Ammon's horn (tissue), 1 donor: ENCODE measurements around the gene RNF187.

Source experiments
- DNase-seq: peaks from one replicate; pipeline ENCODE4 v3.0.0-alpha.2; 2016; ENCODE audit warnings: low spot score

Gene RNF187

DNA sequence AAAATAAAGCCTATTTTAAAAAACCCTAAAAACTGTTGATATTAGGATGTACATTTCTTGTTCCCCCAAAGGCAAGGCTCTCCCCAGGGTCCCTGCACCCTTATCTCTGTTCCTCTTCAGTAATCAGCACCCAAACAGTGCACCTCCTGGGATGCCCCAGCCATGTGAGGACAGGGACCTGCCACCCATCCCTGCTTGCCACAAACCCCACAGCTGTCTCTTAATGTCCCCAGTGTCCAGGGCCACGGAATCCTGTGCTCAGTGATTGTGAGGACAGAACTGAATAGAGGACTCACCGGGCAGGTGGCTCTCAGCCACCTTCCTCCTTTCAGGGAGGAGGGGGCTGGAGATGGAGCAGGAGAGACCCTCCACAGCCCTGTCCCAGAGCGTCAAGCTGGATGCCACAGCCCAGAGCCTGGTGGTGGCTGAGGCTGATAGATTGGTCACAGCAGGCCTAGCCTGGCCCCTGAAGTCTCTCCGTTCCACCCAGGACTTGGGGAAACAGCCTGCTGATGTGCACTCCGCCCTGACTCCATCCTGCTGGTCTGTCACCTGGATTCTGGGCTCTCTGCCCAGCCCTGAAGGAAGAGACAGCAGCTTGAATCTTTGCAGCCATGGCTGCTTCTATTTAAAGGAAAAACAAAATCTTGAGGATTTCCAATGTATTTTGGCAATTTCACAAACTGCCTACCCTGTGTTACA lies 23.1 kb downstream of the RNF187 start:
- no peak for DNase-seq

DNA sequence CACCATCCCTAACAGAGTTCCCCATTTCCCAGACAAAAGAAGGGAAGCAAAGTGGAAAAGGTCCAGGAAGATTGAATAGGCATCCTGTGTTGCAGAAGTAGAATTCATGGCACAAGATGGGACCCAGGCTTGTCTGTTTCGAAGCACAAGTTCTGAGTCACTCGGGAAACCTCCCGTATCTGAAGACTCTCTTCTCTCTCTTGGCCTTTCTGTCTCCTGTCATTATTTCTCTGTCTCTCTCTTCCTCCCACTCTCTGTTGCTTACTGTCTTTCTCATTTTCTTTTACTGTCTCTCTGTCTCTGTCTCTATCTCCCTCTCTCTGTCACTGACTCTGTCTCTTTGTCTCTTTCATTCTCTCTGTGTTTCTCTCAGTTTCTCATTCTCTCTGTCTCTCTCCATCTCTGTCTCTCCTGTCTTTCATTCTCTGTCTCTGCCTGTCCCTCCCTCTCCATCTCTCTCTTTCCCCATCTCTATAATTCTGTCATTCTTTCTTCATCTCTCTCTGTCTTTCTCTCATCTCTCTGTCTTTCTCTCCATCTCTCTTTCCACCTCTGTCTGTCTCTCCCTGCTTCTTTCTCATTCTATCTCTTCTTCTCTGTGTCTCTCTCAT lies 23.7 kb downstream of the RNF187 start:
- no peak for DNase-seq

- DNase-seq = no peak
These were observed 24.6 kb downstream of the RNF187 start for GRCh38 chr1:228511546-228512445.

GRCh38 chr1:228512781-228513198 lies 25.6 kb downstream of the RNF187 start:
- no peak for DNase-seq

DNA sequence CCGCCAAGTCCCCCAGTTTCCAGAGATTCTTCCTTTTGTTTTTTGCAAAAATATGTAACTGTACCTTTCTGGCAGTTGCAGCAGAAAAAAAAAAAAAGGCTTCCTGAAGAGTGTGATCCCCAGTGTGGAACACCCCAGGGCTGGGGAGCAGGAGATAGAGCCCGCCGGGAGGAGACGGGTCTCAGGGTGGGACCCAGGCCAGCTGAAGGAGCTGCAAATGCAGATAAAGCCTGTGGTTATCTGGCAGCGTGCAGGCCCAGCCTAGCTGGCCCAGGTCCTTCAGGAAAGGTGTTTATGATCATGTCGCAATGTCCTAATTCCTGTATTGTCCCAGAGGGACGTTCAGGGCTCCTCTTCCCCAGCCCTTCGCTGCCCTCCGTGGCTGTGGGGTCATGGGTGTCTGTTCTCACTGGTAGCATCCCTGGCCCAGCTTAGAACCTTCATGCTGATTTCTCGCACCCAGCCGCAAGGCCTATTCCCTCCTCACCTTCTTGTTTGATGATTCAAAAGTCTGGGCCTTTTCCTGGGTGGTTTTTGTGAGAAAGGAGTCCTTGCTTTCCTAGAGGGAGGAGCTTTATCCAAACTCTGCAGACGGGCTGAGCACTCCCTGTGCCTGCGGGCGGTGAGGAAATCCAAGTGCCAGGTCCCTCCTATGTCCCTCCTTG lies 26.2 kb downstream of the RNF187 start:
- DNase-seq = no peak

DNA sequence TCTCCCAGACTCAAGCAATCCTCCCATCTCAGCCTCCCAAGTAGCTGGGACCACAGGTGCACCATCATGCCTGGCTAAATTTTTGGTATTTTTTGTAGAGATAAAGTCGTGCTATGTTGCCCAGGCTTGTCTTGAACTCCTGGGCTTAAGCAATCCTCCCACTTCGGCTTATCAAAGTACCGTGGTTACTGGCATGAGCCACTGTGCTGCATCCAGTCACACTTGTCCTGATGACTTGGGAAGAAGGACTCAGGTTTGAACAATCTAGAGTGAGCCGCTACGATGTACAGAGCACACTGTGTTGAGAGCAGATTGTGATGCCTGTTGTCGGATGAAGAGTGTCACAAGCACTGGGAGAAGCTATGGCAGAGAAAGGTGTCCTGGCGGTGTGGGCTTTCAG lies 27.2 kb downstream of the RNF187 start:
- DNase-seq = no peak

DNA sequence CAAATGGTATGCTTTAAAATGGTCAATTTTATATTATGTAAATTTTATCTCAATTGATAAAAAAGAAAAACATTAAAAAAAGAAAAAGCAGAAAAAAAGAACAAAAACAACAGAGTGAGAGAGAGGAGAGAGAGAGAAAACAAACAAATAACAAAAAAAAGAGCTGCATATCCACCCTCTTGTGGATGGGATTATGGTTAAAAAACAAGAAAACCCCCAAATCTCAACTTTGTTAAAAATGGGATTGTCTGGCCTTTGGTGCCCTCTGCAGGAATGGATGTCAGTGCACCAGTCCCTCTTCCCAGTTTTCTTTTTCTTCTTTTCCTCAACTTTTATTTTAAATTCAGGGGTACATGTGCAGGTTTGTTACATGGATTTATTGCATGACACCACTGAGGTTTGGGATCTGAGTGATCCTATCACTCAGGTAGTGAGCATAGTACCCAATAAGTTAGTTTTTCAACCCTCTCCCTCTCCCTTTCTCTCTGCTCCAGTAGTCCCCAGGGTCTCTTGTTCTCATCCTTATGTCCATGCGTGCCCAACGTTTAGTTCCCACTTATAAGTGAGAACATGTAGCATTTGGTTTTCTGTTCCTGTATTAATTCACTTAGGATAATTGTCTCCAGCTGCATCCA lies 28.1 kb downstream of the RNF187 start:
- DNase-seq = peak; percentile 46

DNA sequence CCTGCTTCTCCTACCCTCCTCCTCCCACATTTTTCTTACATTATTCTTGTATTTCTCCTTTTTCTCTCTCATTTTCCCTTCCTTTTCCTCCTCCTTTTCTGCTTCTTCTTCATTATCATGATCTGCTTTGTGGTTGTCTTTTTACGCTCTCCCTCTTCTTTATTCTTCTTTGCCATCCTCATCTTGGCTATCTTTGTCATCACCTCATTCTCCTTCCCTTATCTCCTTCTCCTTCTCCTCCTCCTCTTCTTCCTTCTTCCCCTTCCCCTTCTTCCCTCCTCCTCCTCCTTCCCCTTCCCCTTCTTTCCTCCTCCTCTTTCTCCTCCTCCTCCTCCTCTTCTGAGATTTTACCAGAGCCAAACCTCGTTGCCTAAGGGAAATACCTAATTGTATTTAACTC lies 30.5 kb downstream of the RNF187 start:
- no peak for DNase-seq

- DNase-seq = no peak
These were observed 40.4 kb downstream of the RNF187 start for GRCh38 chr1:228527596-228527995.

DNA sequence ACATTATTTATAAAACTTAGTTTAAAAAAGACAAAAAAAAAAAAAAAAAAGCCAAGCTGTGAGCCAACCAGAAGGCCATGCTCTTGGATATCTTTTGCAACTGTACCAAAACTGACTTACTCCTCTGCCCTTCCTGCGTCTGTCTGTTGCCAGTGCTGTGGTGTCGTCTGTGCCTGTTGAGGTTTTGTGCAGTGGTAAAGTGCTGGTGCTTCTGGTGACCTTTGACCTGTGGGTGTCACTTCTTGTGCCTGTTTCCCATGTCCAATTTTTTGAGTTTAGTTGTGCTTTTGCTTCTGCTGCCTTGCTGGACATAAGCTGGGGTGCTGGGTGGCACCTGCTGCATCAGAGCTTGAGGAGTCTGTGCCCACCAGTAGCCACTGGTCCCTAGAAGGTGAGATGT lies 41.4 kb downstream of the RNF187 start:
- no peak for DNase-seq

DNA sequence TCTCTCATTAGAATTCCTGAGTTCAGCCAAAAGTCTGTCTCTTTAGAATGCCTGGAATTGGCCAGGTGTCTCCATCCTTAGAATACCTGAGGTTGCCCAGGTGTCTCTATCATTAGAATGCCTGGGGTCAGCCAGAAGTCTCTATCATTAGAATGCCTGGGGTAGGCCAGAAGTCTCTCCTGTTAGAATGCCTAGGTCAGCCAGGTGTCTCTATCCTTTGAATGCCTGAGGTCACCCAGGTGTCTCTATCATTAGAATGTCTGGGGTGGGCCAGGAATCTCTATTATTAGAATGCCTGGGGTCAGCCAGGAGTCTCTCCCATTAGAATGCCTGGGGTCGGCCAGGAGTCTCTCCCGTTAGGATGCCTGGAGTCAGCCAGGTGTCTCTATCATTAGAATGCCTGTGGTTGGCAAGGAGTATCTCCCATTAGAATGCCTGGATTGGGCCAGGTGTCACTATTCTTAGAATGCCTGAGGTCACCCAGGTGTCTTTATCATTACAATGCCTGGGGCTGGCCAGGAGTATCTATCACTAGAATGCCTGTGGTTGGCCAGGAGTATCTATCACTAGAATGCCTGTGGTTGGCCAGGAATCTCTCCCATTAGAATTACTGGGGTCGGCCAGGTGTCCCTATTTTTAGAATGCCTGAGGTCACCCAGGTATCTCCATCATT lies 43.0 kb downstream of the RNF187 start:
- DNase-seq = no peak

DNA sequence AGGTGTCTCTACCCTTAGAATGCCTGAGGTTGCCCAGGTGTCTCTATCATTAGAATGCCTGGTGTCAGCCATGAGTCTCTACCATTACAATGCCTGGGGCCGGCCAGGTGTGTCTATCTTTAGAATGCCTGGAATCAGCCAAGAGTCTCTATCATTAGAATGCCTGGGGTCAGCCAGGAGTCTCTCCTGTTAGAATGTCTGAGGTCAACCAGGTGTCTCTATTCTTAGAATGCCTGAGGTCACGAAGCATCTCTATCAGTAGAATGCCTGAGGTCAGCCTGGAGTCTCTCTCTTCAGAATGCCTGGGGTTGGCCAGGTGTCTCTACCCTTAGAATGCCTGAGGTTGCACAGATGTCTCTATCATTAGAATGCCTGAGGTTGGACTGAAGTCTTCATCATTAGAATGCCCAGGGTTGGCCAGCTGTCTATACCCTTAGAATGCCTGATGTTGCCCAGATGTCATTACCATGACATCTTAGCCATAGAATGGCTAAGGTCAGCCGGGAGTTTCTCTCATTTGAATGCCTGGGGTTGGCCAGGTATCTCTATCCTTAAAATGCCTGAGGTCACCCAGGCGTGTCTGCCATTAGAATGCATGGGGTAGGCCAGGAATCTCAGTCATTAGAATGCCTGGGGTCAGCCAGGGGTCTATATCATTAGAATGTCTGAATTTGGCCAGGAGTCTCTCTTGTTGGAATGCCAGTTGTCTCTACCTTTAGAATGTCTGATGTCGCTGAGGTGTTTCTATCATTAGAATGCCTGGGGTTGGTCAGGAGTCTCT lies 44.0 kb downstream of the RNF187 start:
- no peak for DNase-seq

GRCh38 chr1:228538831-228539230 lies 51.6 kb downstream of the RNF187 start:
- no peak for DNase-seq

GRCh38 chr1:228540161-228540917 lies 53.2 kb downstream of the RNF187 start:
- DNase-seq = no peak

DNA sequence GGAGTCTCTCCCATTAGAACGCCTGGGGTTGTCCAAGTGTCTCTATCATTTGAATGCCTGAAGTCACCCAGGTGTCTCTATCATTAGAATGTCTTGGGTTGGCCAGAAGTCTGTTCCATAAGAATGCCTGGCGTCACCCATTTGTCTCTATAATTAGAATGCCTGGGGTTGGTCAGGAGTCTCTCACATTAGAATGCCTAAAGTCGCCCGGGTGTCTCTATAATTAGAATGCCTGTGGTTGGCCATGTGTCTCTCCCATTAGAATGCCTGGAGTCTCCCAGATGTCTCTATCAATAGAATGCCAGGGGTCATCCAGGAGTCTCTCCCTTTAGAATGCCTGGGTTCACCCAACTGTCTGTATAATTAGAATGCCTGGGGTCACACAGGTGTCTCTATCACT lies 54.5 kb downstream of the RNF187 start:
- DNase-seq = no peak

DNA sequence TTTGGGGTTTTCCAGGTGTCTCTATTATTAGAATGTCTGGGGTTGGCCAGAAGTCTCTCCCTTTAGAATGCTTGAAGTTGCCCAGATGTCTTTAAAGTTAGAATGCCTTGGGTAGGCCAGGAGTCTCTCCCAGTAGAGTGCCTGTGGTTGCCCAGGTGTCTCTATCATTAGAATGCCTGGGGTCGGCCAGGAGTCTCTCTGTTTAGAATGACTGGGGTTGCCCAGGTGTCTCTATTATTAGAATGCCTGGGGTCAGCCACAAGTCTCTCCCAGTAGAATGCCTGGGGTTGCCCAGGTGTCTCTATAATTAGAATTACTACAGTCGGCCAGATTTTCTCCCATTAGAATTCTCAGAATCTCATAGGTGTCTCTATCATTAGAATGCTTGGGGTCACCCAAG lies 55.2 kb downstream of the RNF187 start:
- DNase-seq = no peak

DNA sequence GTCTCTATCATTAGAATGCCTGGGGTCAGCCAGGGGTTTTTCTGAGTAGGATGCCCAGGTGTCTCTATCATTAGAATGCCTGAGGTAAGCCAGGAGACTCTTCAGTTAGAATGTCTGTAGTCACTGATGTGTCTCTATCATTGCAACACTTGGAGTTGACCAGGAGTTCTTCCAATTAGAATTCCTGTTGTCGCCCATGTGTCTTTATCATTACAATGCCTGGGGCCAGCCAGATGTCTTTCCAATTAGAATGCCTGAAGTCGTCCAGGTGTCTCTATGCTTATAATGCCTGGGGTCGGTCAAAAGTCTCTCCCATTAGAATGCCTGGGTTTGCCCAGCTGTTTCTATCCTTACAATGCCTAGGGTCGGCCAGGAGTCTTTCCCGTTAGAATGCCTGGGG lies 55.8 kb downstream of the RNF187 start:
- no peak for DNase-seq

DNA sequence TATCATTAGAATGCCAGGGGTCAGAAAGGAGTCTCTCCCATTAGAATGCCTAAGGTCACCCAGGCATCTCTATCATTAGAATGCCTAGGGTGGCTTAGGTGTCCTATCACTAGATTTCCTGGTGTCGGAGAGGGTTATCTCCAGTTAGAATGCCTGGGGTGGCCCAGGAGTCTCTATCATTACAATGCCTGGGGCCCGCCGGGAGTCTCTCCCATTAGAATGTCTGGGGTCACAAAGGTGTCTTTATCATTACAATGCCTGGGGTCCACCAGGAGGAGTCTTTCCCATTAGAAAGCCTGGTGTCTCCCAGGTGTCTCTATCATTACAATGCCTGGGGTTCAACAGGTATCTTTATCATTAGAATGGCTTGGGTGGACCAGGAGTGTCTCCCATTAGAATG lies 56.2 kb downstream of the RNF187 start:
- no peak for DNase-seq

DNA sequence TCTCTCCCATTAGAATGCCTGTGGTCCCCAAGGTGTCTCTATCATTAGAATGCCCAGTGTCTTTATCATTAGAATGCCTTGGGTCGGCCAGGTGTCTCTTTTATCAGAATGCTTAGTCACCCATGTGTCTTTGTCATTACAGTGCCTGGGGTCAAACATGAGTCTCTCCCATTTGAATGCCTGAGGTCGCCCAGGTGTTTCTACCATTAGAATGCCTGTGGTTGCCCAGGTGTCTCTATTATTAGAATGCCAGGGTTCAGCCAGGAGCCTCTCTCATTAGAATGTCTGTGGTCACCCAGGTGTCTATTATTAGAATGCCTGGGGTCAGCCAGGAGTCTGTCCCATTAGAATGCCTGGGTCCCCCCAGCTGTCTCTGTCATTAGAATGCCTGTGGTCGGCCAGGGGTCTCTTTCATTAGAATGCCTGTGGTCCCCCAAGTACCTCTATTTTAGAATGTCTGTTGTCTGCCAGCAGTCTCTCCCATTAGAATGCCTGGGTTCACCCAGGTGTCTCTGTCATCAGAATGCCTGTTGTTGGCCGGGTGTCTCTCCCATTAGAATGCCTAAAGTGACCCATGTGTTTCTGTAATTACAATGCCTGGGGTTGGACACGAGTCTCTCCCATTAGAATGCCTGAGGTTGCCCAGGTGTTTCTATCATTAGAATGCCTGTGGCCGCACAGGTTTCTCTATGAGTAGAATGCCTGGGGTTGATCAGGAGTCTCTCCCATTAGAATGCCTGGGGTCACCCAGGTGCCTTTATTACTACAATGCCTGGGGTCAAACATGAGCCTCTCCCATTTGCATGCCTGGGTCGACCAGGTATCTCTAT lies 57.1 kb downstream of the RNF187 start:
- DNase-seq = no peak
